ENCODE results near the gene NF1. TPM values are rescaled to one million over a fixed set of nuclear protein-coding genes. Genes with fewer than 3 reads are reported as not detected.
"Not testable (repeated sequence)": the region's sequence is repeated elsewhere in the genome, so short reads cannot be mapped to it uniquely, and the experiment has no call there.

NF1 gene
- total RNA-seq, 1 experiment from 2014 or later: 62.4 TPM

GRCh38 chr17:31339906-31340661 lies 245.3 kb downstream of the NF1 start:
- H3K4me1 ChIP-seq: peaks cover 15% of the 10 kb centered on the region
- BruUV-seq (replicated peaks): no TSS peak
- no peaks in the 10 kb centered on the region for H3K27me3 ChIP-seq (replicated peaks; ENCODE audit: control insufficient read depth, insufficient read depth, low read length)
- H3K36me3 ChIP-seq (ENCODE audit: control insufficient read depth, insufficient read depth, low read length): no peaks in the 10 kb centered on the region; the same call in none of the 2 replicates
- Mint-ChIP-seq H3K4me3 (ENCODE audit: unreplicated experiment) (no peak overlapping the region), H3K4me1 (ENCODE audit: low read depth, unreplicated experiment) (peaks cover 11% of the 10 kb centered on the region), H3K9me3 (ENCODE audit: unreplicated experiment) (no peaks in the 10 kb centered on the region), H3K27me3 (ENCODE audit: insufficient read depth, unreplicated experiment) (no peaks in the 10 kb centered on the region), H3K27ac (ENCODE audit: unreplicated experiment) (peak overlapping the region; percentile 22), H3K36me3 (ENCODE audit: insufficient read depth, unreplicated experiment) (peaks cover 40% of the 10 kb centered on the region)
- DNase-seq: no peak
- no peak for TF ChIP-seq CTCF (IDR thresholded peaks at IDR 0.05; ENCODE audit: insufficient read depth in 1 of 2, low read depth in 1 of 2, low read length in 1 of 2, severe bottlenecking in 1 of 2, unreplicated experiment in 1 of 2)
- CTCF ChIA-PET: interaction anchor here (0.6 kb wide), 1 partner anchor 497 kb away, joined by 3 read pairs; no protein-coding TSS in a partner anchor
- intact Hi-C loops (cut with micrococcal nuclease; ENCODE audit: unreplicated experiment): no loop called here
- POLR2A ChIA-PET: no interaction called here
- H3K9me3 ChIP-seq: no peaks in the 10 kb centered on the region
- no peak overlapping the region for H3K4me3 ChIP-seq (ENCODE audit: low read depth, low read length)

GRCh38 chr17:31345191-31345747 lies 250.5 kb downstream of the NF1 start:
- peaks cover 44% of the 10 kb centered on the region for H3K36me3 Mint-ChIP-seq (ENCODE audit: insufficient read depth, unreplicated experiment)
- H3K4me3 Mint-ChIP-seq (ENCODE audit: unreplicated experiment); DNase-seq; intact Hi-C loops (cut with micrococcal nuclease; ENCODE audit: unreplicated experiment); H3K27me3 Mint-ChIP-seq (ENCODE audit: insufficient read depth, unreplicated experiment); CTCF ChIA-PET; H3K9me3 Mint-ChIP-seq (ENCODE audit: unreplicated experiment); H3K9me3 ChIP-seq; H3K27ac Mint-ChIP-seq (ENCODE audit: unreplicated experiment); H3K4me1 Mint-ChIP-seq (ENCODE audit: low read depth, unreplicated experiment); H3K27me3 ChIP-seq (replicated peaks; ENCODE audit: control insufficient read depth, insufficient read depth, low read length); H3K36me3 ChIP-seq (ENCODE audit: control insufficient read depth, insufficient read depth, low read length); H3K4me1 ChIP-seq; BruUV-seq (replicated peaks); H3K4me3 ChIP-seq (ENCODE audit: low read depth, low read length); POLR2A ChIA-PET: not testable (repeated sequence)

- ChIA-PET CTCF (no interaction called here), POLR2A (no interaction called here)
- H3K9me3 ChIP-seq: no peaks in the 10 kb centered on the region
- no peaks in the 10 kb centered on the region for H3K4me1 Mint-ChIP-seq (ENCODE audit: low read depth, unreplicated experiment)
- DNase-seq: no peak
- no peak overlapping the region for H3K4me3 Mint-ChIP-seq (ENCODE audit: unreplicated experiment)
- H3K4me1 ChIP-seq: no peaks in the 10 kb centered on the region
- no TSS peak for BruUV-seq (replicated peaks)
- H3K27me3 Mint-ChIP-seq (ENCODE audit: insufficient read depth, unreplicated experiment): no peaks in the 10 kb centered on the region
- H3K36me3 Mint-ChIP-seq (ENCODE audit: insufficient read depth, unreplicated experiment): peaks cover 51% of the 10 kb centered on the region
- TF ChIP-seq CTCF (IDR thresholded peaks at IDR 0.05; ENCODE audit: insufficient read depth in 1 of 2, low read depth in 1 of 2, low read length in 1 of 2, severe bottlenecking in 1 of 2, unreplicated experiment in 1 of 2): no peak
- no peaks in the 10 kb centered on the region for H3K9me3 Mint-ChIP-seq (ENCODE audit: unreplicated experiment)
- H3K36me3 ChIP-seq (ENCODE audit: control insufficient read depth, insufficient read depth, low read length): no peaks in the 10 kb centered on the region; the same call in none of the 2 replicates
- H3K4me3 ChIP-seq (ENCODE audit: low read depth, low read length): no peak overlapping the region
- no peaks in the 10 kb centered on the region for H3K27me3 ChIP-seq (replicated peaks; ENCODE audit: control insufficient read depth, insufficient read depth, low read length)
- H3K27ac Mint-ChIP-seq (ENCODE audit: unreplicated experiment): no peak overlapping the region
- intact Hi-C loops (cut with micrococcal nuclease; ENCODE audit: unreplicated experiment): no loop called here
Observed at GRCh38 chr17:31349454-31349853, 254.7 kb downstream of the NF1 start.

Data from Caco-2 (cell line).